ENCODE data around the gene ATAD3B.
"Not testable (repeated sequence)": the region's sequence is repeated elsewhere in the genome, so short reads cannot be mapped to it uniquely, and the experiment has no call there.

The ATAD3B gene

GRCh38 chr1:1455366-1455884 lies 16.1 kb upstream of the ATAD3B start:
- TF ChIP-seq CTCF (conservative IDR thresholded peaks at IDR 0.05; ENCODE audit: low read depth, low read length), result no peak
- DNase-seq (ENCODE audit: low read depth), result no peak

GRCh38 chr1:1455934-1456333 lies 15.6 kb upstream of the ATAD3B start:
- not testable (repeated sequence) for DNase-seq (ENCODE audit: low read depth); H3K4me3 ChIP-seq (ENCODE audit: low read length)

More at GRCh38 chr1:1455366-1455884, 16.1 kb upstream of the ATAD3B start:
- no peak overlapping the region for H3K4me3 ChIP-seq (ENCODE audit: low read length)

GRCh38 chr1:1456683-1457255 lies 14.8 kb upstream of the ATAD3B start:
- not testable (repeated sequence) for DNase-seq (ENCODE audit: low read depth)

GRCh38 chr1:1459156-1459555 lies 12.4 kb upstream of the ATAD3B start:
- not testable (repeated sequence) for H3K4me3 ChIP-seq (ENCODE audit: low read length); DNase-seq (ENCODE audit: low read depth)

More at GRCh38 chr1:1456683-1457255, 14.8 kb upstream of the ATAD3B start:
- not testable (repeated sequence) for H3K4me3 ChIP-seq (ENCODE audit: low read length)

GRCh38 chr1:1459711-1460110 lies 11.9 kb upstream of the ATAD3B start:
- not testable (repeated sequence) for H3K4me3 ChIP-seq (ENCODE audit: low read length); DNase-seq (ENCODE audit: low read depth)

GRCh38 chr1:1460540-1461130 lies 10.9 kb upstream of the ATAD3B start:
- no peak for DNase-seq (ENCODE audit: low read depth)
- TF ChIP-seq CTCF (conservative IDR thresholded peaks at IDR 0.05; ENCODE audit: low read depth, low read length), result no peak
- H3K4me3 ChIP-seq (ENCODE audit: low read length), result no peak overlapping the region

GRCh38 chr1:1461721-1462317 lies 9.7 kb upstream of the ATAD3B start:
- no peak for TF ChIP-seq CTCF (conservative IDR thresholded peaks at IDR 0.05; ENCODE audit: low read depth, low read length)
- no peak overlapping the region for H3K4me3 ChIP-seq (ENCODE audit: low read length)
- no peak for DNase-seq (ENCODE audit: low read depth)

GRCh38 chr1:1462318-1462966 lies 9.1 kb upstream of the ATAD3B start:
- TF ChIP-seq CTCF (conservative IDR thresholded peaks at IDR 0.05; ENCODE audit: low read depth, low read length), result no peak
- H3K4me3 ChIP-seq (ENCODE audit: low read length), result no peak overlapping the region
- no peak for DNase-seq (ENCODE audit: low read depth)

- DNase-seq (ENCODE audit: low read depth), result no peak
- no peak for TF ChIP-seq CTCF (conservative IDR thresholded peaks at IDR 0.05; ENCODE audit: low read depth, low read length)
- no peak overlapping the region for H3K4me3 ChIP-seq (ENCODE audit: low read length)
Measured at GRCh38 chr1:1463312-1463711, 8.3 kb upstream of the ATAD3B start.

- not testable (repeated sequence) for DNase-seq (ENCODE audit: low read depth); H3K4me3 ChIP-seq (ENCODE audit: low read length)
Measured at GRCh38 chr1:1468196-1468985, 3.2 kb upstream of the ATAD3B start.

Measured in retinal pigment epithelial cell (primary cell).